ENCODE measurements around the gene INTS6. TPM values are rescaled to one million over a fixed set of nuclear protein-coding genes. Genes with fewer than 3 reads are reported as not detected.

Gene INTS6
- polyA plus RNA-seq, 10 donors = 17.4 to 24.5 (median 22.2) TPM

- no peak for DNase-seq
These were observed 4.4 kb upstream of the INTS6 start for GRCh38 chr13:51457086-51457815.

GRCh38 chr13:51456510-51456909 is 3.7 kb upstream of the INTS6 start:
- no peak for DNase-seq

GRCh38 chr13:51455532-51455931 is 2.7 kb upstream of the INTS6 start:
- DNase-seq = no peak

GRCh38 chr13:51453959-51454703 is 1.3 kb upstream of the INTS6 start:
- peak; percentile 23 to 77 (median 57) for DNase-seq

GRCh38 chr13:51453207-51453958 is 547 bp upstream of the INTS6 start:
- peak in 1 of 3 donors; percentile 71 for DNase-seq

- DNase-seq = peak; percentile 64 to 88 (median 81)
These were observed 1.1 kb downstream of the INTS6 start for GRCh38 chr13:51451467-51452360.

GRCh38 chr13:51451134-51451466 is 1.7 kb downstream of the INTS6 start:
- no peak for DNase-seq

GRCh38 chr13:51449018-51449417 is 3.8 kb downstream of the INTS6 start:
- DNase-seq = no peak

GRCh38 chr13:51444922-51445321 is 7.9 kb downstream of the INTS6 start:
- peak in 2 of 3 donors; percentile 15 to 49 for DNase-seq

- DNase-seq = no peak
These were observed 12.5 kb downstream of the INTS6 start for GRCh38 chr13:51440381-51440780.

- no peak for DNase-seq
These were observed 15.2 kb downstream of the INTS6 start for GRCh38 chr13:51437550-51438127.

GRCh38 chr13:51435002-51435578 is 17.7 kb downstream of the INTS6 start:
- peak in 2 of 3 donors; percentile 8 to 37 for DNase-seq

- no peak for DNase-seq
These were observed 20.3 kb downstream of the INTS6 start for GRCh38 chr13:51432576-51432975.

- DNase-seq = no peak
These were observed 25.9 kb downstream of the INTS6 start for GRCh38 chr13:51426982-51427381.

GRCh38 chr13:51425410-51426042 is 27.3 kb downstream of the INTS6 start:
- DNase-seq = peak in 2 of 3 donors; percentile 31 to 32

- DNase-seq = no peak
These were observed 29.1 kb downstream of the INTS6 start for GRCh38 chr13:51423766-51424165.

GRCh38 chr13:51422484-51422883 is 30.4 kb downstream of the INTS6 start:
- DNase-seq = no peak

GRCh38 chr13:51420681-51421490 is 31.9 kb downstream of the INTS6 start:
- DNase-seq = no peak

GRCh38 chr13:51419001-51419636 is 33.7 kb downstream of the INTS6 start:
- no peak for DNase-seq

All from muscle of back (tissue), 11 donors.